HG02938 (cell line): ENCODE data around the gene GKN1.

Experiments
- ATAC-seq: cut with Tn5 transposase; IDR thresholded peaks from one replicate; pipeline ENCODE4 v1.9.1; 2021; ENCODE audit warnings: mild to moderate bottlenecking, moderate library complexity; ENCODE audit not compliant: unreplicated experiment

Gene GKN1, protein sequence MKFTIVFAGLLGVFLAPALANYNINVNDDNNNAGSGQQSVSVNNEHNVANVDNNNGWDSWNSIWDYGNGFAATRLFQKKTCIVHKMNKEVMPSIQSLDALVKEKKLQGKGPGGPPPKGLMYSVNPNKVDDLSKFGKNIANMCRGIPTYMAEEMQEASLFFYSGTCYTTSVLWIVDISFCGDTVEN

GRCh38 chr2:68974251-68974650 lies at the start of gene GKN1:
Gene GKN1 (plus strand): TSS chr2:68974636. CDS start chr2:68974678, 42 bp downstream.
- ATAC-seq = no peak

DNA sequence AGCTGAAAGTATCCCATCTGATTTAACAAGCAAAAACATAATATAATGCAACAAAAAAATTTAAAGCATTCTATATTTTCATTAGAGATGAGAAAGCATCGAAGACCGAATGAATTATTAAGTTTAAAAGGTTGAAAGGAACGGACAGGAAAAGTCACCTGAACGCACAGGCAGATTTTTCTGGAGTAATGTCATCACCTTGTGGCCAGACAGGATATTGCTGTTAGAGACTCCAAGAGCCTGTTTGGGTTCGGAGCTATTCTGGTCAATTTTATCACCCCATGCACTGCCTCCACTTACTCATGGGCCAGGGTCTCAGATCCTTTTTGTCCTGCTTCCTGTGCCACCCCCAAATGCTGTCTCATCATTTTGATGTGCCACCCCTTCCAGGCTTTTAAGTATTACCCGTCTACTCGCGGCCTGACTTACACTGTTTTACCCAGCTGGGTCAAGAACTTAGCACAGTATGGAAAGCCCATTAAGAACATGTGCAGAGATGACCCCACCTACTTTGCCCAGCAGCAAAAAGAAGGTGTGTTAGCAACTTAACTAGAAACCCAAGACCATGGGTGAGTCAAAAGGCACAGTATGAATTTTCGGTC lies 49.0 kb upstream of the GKN1 start:
- ATAC-seq = peak; percentile 78

GRCh38 chr2:68926796-68927195 lies 47.6 kb upstream of the GKN1 start:
- ATAC-seq = no peak

DNA sequence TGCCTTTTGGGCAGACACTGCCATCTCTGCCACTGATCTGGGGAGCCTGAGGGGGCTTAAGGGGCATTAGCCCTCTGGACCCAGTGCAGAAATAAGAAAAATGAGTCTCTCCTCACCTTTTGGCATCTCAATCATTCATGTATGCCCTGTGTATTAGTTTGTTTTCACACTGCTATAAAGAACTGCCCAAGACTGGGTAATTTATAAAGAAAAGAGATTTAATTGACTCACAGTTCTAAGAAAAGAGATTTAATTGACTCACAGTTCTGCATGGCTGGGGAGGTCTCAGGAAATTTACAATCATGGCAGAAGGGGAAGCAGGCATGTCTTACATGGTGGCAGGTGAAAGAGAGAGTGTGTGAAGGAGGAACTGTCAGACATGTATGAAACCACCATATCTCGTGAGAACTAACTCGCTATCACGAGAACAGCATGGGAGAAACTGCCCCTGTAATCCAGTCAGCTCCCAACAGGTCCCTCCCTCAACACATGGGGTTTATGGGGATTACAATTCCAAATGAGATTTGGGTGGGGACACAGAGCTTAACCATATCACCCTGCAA lies 43.2 kb upstream of the GKN1 start:
- ATAC-seq = no peak

DNA sequence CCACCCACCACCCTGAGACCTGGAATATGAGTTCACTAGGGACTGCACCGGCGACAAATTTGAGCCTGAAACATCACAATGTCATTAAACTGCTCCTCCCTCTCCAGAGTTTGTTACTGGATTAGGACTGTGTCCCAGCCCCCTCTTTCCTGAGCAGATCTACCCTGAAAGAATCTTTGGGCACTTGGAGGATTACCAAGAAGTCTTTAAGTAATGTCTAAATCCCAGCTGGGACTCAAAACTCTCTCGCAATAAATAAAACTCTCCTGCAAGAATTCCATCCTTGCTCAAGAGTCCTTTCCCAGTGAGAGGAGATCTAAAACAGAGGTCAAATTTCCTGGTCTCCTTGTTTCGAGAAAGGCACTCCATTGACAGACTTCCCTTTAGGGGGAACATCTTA lies 42.6 kb upstream of the GKN1 start:
- no peak for ATAC-seq

DNA sequence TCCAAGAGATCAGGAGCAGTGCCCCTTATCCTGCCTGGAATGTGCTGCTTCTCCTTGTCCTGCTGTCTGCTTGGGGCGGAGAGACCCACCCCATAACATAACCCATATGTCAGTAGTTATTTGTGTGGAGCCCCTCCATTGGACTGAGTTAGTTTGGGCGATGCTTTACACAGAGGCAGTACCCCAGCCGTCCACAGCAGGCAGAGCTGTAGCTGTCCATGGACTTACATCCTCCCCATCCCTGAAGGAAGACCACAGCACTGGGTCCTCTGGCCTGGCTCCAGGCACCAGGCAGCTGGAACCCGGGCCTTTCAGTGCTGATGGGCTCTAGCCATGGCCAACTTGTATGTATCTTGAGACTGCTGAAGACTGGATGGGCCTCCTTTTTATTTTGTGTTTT lies 42.0 kb upstream of the GKN1 start:
- ATAC-seq = no peak

- ATAC-seq = no peak
Observed at GRCh38 chr2:68934021-68934420, 40.4 kb upstream of the GKN1 start.

DNA sequence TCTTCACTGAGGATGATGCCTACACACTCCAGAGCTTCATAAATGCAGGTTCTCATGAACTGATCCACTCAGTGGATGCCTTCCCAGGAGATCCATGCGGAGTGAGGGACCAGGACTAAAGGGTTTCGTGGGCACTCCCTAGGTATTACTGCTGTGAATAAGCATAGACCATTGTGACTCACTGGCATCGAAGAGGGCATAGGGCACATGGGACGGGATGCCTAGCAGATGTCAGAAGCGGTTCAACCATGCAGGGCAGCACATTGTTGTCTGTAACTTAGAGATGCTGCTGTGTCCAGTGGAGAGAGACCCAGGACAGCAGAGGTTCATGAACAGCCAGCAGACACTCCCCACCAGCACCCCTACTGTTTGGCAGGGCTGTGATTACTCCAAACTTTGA lies 39.0 kb upstream of the GKN1 start:
- ATAC-seq = no peak

- ATAC-seq = no peak
Observed at GRCh38 chr2:68936427-68936826, 38.0 kb upstream of the GKN1 start.

GRCh38 chr2:68936889-68937288 lies 37.5 kb upstream of the GKN1 start:
- no peak for ATAC-seq

- ATAC-seq = no peak
Observed at GRCh38 chr2:68937346-68938055, 36.9 kb upstream of the GKN1 start.

DNA sequence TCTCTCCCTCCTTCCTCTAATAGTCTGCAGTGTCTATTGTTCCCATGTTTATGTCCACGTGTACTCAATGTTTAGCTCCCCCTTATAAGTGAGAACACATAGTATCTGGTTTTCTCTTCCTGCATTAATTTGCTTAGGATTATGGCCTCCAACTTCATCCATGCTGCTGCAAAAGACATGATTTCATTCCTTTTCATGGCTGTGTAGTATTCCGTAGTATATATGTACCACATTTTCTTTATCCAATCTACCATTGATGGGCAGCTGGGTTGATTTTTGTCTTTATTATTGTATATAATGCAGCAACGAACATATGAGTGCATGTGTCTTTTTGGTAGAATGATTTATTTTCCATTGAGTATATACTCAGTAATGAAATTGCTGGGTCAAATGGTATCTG lies 35.5 kb upstream of the GKN1 start:
- ATAC-seq = no peak

GRCh38 chr2:68939962-68940361 lies 34.5 kb upstream of the GKN1 start:
- ATAC-seq = no peak

DNA sequence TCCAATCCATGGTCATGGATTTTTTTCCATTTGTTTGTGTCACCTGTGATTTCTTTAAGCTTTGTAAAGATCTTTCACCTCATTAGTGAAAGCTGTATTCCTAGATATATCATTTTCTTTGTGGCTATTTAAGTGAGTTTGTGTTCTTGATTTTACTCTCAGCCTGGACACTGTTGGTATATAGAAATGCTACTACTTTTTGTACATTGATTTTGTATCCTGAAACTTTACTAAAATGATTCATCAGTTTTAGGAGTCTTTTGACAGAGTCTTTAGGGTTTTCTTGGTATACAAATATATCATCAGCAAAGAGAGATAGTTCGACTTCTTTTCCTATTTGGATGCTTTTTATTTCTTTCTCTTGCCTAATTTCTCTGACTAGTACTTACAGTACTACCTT lies 34.1 kb upstream of the GKN1 start:
- ATAC-seq = no peak

- ATAC-seq = no peak
Observed at GRCh38 chr2:68942827-68943226, 31.6 kb upstream of the GKN1 start.

GRCh38 chr2:68943581-68944568 lies 30.6 kb upstream of the GKN1 start:
- ATAC-seq = no peak

DNA sequence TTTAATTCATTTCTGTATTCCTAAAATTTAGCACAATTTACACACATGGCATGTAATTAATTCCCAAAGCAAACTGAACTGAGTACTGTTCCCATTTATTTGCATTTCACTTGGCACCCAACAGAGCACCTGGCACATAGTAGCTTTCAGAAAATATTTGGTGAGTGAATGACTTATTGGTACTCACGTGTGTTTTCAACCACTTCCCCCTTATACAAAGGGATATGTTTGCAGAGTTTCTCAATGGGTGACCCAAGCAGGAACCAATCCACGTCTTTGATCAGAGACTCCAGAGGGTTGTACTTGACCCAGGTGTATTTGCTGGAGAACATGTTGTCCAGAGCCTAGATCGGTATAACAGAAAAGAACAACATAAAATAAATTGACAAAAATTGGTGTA lies 28.3 kb upstream of the GKN1 start:
- no peak for ATAC-seq

GRCh38 chr2:68948710-68949109 lies 25.7 kb upstream of the GKN1 start:
- ATAC-seq = no peak

- no peak for ATAC-seq
Observed at GRCh38 chr2:68951899-68952298, 22.5 kb upstream of the GKN1 start.

- no peak for ATAC-seq
Observed at GRCh38 chr2:68952887-68953521, 21.4 kb upstream of the GKN1 start, which contains the start of gene GKN2. Gene GKN2 (minus strand): TSS chr2:68952893. CDS start chr2:68952861, 32 bp downstream.
